Activated CD4-positive, alpha-beta T cell treated with anti-CD3 and anti-CD28 coated beads, Interleukin-2, amount 10 ng/mL, durations not matched to agents 24 days and 14 days (primary cell): ENCODE results near the gene F10. TPM values are rescaled to one million over a fixed set of nuclear protein-coding genes. Genes with fewer than 3 reads are reported as not detected.
"Not testable (repeated sequence)": the region's sequence is repeated elsewhere in the genome, so short reads cannot be mapped to it uniquely, and the experiment has no call there.

Experiments used
- DNase-seq: peaks from one replicate; pipeline ENCODE4 v3.0.0; 2022
- H3K27ac Mint-ChIP-seq: one replicate; pipeline ENCODE4 v1.8.0; 2022; ENCODE audit warnings: mild to moderate bottlenecking, mixed read lengths
- H3K27me3 Mint-ChIP-seq: one replicate; pipeline ENCODE4 v1.8.0; 2022; ENCODE audit warnings: mixed read lengths
- H3K36me3 Mint-ChIP-seq: one replicate; pipeline ENCODE4 v1.8.0; 2022; ENCODE audit warnings: low read depth, mild to moderate bottlenecking, mixed read lengths
- H3K4me1 Mint-ChIP-seq: one replicate; pipeline ENCODE4 v1.8.0; 2021; ENCODE audit warnings: mixed read lengths
- H3K4me3 Mint-ChIP-seq: one replicate; pipeline ENCODE4 v1.8.0; 2022; ENCODE audit warnings: mild to moderate bottlenecking, moderate library complexity, mixed read lengths
- H3K9me3 Mint-ChIP-seq: one replicate; pipeline ENCODE4 v1.8.0; 2021; ENCODE audit warnings: mixed read lengths
- intact Hi-C: fragments of 100-400 bp; cut with micrococcal nuclease; formaldehyde crosslinking; loops from one replicate; pipeline ENCODE4 v1.15.1; 2023
- total RNA-seq: library from RNA; stranded (reverse); gene quantifications from 2 replicates; pipeline ENCODE4 v1.2.3, GENCODE V29; 2022

F10 gene
- total RNA-seq, 1 donor from 2014 or later: not detected

DNA sequence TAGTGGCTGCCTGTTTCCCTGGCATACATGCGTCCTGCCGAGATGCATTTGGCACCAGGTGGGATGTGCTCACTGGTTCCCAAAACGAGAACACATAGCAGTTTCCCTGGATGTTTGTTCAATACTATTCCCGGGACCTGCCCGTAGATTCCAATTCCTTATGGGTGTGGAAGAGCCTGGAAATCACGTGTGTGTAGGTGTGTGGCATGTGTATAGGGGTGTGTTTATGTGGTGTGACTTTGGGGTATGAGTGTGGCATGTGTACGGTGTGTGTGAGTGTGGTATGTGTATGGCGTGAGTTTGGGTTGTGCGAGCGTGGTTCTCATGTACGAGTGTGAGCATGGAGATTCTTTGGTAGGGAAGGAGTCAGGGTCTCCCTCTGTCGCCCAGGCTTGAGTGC lies 19.9 kb upstream of the F10 start:
- DNase-seq: no peak
- Mint-ChIP-seq H3K36me3 (peaks cover 1% of the 10 kb centered on the region), H3K9me3 (no peaks in the 10 kb centered on the region), H3K4me3 (no peak overlapping the region), H3K27ac (no peak overlapping the region), H3K27me3 (peaks cover 1% of the 10 kb centered on the region), H3K4me1 (no peaks in the 10 kb centered on the region)
- intact Hi-C loops: no loop called here

DNA sequence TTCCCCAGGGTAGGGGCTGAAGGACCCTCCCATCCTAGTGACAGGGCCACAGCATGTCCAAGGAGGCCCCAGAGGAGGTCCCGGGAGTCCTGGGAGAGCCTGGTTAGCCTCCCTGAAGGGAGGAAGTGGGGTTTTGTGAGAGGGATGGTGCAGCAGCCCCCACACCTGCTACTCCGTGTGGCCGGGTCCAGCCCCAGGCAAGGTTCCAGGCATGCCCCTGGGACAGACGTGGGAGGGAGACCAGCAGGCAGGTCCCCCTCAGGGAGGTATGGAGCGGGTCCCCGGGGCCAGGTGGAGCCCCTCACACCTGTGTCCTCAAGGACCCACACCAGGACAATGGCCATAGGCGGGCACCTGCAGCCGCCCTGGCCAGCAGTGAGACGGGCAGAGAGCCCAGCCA lies 19.0 kb upstream of the F10 start:
- Mint-ChIP-seq H3K4me3 (no peak overlapping the region), H3K36me3 (peaks cover 1% of the 10 kb centered on the region), H3K9me3 (no peaks in the 10 kb centered on the region), H3K4me1 (no peaks in the 10 kb centered on the region), H3K27ac (no peak overlapping the region), H3K27me3 (peaks cover 1% of the 10 kb centered on the region)
- no peak for DNase-seq
- intact Hi-C loops: no loop called here

DNA sequence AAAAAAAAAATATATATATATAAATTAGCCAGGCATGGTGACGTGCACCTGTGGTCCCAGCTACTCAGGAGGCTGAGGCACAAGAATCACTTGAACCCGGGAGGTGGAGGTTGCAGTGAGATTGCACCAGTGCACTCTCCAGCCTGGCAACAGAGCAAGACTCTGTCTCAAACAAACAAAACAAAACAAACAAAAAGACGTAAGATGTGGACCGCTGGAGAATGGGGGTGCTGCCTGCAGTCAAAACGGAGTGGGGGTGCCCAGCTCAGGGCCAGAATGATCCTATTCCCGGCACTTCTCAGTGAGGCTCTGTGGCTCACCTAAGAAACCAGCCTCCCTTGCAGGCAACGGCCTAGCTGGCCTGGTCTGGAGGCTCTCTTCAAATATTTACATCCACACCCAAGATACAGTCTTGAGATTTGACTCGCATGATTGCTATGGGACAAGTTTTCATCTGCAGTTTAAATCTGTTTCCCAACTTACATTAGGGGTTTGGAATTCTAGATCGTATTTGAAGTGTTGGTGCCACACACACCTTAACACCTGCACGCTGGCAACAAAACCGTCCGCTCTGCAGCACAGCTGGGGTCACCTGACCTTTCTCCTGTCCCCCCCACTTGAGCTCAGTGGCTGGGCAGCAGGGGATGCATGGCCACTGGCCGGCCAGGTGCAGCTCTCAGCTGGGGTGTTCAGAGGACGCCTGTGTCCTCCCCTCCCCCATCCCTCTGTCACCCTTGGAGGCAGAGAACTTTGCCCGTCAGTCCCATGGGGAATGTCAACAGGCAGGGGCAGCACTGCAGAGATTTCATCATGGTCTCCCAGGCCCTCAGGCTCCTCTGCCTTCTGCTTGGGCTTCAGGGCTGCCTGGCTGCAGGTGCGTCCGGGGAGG lies 17.3 kb upstream of the F10 start, which contains the start of gene F7:
F7 (plus strand) TSS at position 760 of the 889 bp plus-strand sequence; CDS start at position 811, 51 bp downstream.
- no peak within 1 kb of the TSS for H3K27ac Mint-ChIP-seq
- peaks cover 4% of the 10 kb centered on the region for H3K36me3 Mint-ChIP-seq
- no peaks in the 10 kb centered on the region for H3K9me3 Mint-ChIP-seq
- peaks cover 5% of the 10 kb centered on the region for H3K27me3 Mint-ChIP-seq
- DNase-seq: no peak
- intact Hi-C loops: no loop called here
- no peak within 1 kb of the TSS for H3K4me3 Mint-ChIP-seq
- no peaks in the 10 kb centered on the region for H3K4me1 Mint-ChIP-seq

DNA sequence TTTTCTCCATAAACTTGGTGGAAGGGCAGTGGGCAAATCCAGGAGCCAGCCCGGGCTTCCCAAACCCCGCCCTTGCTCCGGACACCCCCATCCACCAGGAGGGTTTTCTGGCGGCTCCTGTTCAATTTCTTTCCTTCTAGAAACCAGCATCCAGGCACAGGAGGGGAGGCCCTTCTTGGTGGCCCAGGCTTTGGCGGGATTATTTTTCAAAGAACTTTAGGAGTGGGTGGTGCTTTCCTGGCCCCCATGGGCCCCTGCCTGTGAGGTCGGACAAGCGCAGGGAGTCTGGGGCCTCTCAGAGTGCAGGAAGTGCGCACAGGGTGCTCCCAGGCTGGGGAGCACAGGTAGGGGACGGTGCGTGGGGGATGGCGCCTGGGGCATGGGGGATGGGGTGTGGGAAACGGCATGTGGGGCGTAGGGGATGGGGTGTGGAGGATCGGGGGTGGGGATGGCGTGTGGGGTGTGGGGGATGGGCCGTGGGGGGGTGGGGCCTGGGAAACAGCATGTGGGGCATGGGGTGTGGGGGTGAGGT lies 16.6 kb upstream of the F10 start:
- Mint-ChIP-seq H3K27me3 (peaks cover 7% of the 10 kb centered on the region), H3K27ac (no peak overlapping the region), H3K4me3 (no peak overlapping the region), H3K9me3 (no peaks in the 10 kb centered on the region), H3K4me1 (no peaks in the 10 kb centered on the region), H3K36me3 (peaks cover 4% of the 10 kb centered on the region)
- DNase-seq: no peak
- intact Hi-C loops: no loop called here

- Mint-ChIP-seq H3K9me3 (no peaks in the 10 kb centered on the region), H3K27me3 (peaks cover 6% of the 10 kb centered on the region), H3K27ac (peak overlapping the region; percentile 41), H3K4me3 (no peak overlapping the region), H3K36me3 (peaks cover 4% of the 10 kb centered on the region), H3K4me1 (no peaks in the 10 kb centered on the region)
- no peak for DNase-seq
- intact Hi-C loops: no loop called here
These were observed 15.8 kb upstream of the F10 start for GRCh38 chr13:113106711-113107351.

DNA sequence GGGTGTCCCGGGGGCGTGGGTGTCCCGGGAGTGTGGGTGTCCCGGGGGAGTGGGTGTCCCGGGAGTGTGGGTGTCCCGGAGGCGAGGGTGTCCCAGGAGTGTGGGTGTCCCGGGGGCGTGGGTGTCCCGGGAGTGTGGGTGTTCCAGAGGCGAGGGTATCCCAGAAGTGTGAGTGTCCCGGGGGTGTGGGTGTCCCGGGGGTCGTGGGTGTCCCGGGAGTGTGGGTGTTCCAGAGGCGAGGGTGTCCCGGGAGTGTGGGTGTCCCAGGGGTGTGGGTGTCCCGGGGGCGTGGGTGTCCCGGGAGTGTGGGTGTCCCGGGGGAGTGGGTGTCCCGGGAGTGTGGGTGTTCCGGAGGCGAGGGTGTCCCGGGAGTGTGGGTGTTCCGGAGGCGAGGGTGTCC lies 14.1 kb upstream of the F10 start:
- H3K27me3 Mint-ChIP-seq, H3K4me1 Mint-ChIP-seq, H3K27ac Mint-ChIP-seq, H3K9me3 Mint-ChIP-seq, intact Hi-C loops, DNase-seq, H3K4me3 Mint-ChIP-seq, H3K36me3 Mint-ChIP-seq: not testable (repeated sequence)

DNA sequence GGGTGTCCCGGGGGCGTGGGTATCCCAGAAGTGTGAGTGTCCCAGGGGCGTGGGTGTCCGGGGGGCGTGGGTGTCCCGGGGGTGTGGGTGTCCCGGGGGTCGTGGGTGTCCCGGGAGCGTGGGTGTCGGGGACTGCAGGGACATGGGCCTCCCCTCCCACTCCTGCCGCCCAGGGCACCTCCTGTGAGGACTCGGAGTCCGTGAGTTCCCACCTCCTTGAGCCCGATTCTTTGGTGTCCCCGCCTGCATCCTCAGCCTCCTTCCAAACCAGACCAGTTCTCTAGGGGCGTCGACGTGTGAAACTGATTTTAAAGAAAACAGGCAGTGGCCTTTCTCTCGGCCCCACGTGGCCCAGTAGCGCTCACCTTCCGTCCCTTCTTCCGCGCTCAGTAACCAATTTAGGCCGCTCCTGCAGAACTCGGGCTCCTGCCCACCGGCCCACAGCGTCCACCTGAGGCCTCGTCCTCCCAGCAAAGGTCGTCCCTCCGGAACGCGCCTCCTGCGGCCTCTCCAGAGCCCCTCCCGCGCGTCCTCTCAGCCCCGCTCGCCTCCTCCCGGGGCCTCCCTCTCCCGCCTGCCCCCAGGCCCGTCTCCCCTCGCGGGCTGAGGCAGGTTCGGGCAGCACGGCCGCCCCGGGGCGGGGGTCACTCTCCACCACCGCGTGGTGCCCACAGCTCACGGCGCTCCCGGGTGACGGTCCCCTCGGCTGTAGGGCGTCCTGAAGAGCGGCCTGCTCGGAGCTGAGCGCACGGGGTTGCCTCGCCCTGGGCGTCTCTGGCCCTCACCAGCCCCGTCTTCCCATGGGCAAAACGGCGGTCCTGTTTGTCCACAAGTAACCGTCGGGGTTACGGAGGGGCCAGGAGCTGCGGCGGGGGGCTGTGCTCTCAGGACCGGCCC lies 13.2 kb upstream of the F10 start:
- peak overlapping the region; percentile 41 for H3K27ac Mint-ChIP-seq
- H3K27me3 Mint-ChIP-seq: peaks cover 8% of the 10 kb centered on the region
- H3K36me3 Mint-ChIP-seq: peaks cover 4% of the 10 kb centered on the region
- intact Hi-C loops: no loop called here
- no peaks in the 10 kb centered on the region for H3K4me1 Mint-ChIP-seq
- H3K4me3 Mint-ChIP-seq: peak overlapping the region; percentile 44
- DNase-seq: no peak
- H3K9me3 Mint-ChIP-seq: no peaks in the 10 kb centered on the region

DNA sequence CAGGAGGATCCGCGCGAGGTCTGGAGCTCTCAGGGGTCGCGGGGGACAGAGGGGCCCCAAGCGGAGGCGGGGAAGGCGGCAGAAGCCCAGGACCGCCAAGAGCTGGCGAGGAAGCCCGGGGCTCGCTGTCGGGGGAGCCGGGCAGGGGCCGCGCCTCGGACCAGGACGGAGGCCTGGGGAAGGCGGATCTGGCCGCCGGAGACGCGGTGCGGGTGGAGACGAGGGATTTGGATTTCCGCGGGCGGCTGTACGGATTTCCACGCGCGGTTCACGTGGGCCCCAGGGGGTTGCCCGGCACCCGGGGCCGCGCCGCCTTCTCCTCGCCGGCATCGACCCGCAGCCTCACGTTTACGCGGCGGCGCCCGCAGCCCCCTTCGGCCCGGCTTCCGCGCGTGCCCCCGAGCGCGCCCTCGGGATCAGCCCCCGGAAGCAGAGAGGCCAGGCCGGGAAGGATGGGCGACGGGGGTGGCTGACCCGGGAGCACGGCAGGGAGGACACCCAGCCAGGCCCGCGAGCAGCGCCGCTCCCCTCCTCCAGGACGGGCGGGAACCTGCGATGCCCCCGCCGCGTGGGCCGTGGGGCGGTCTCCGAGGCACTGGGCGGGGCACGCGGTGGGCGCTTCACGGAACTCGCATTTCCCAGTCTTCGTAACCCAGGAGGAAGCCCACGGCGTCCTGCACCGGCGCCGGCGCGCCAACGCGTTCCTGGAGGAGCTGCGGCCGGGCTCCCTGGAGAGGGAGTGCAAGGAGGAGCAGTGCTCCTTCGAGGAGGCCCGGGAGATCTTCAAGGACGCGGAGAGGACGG lies 12.3 kb upstream of the F10 start:
- intact Hi-C loops: no loop called here
- Mint-ChIP-seq H3K4me1 (no peaks in the 10 kb centered on the region), H3K4me3 (no peak overlapping the region), H3K27ac (no peak overlapping the region), H3K27me3 (peaks cover 8% of the 10 kb centered on the region), H3K9me3 (no peaks in the 10 kb centered on the region), H3K36me3 (peaks cover 4% of the 10 kb centered on the region)
- no peak for DNase-seq

- Mint-ChIP-seq H3K27ac (no peak overlapping the region), H3K27me3 (peaks cover 8% of the 10 kb centered on the region), H3K9me3 (no peaks in the 10 kb centered on the region), H3K4me1 (no peaks in the 10 kb centered on the region), H3K36me3 (peaks cover 4% of the 10 kb centered on the region), H3K4me3 (no peak overlapping the region)
- intact Hi-C loops: no loop called here
- no peak for DNase-seq
These were observed 11.7 kb upstream of the F10 start for GRCh38 chr13:113110852-113111315.

- DNase-seq, H3K27ac Mint-ChIP-seq, intact Hi-C loops: not testable (repeated sequence)
These were observed 10.8 kb upstream of the F10 start for GRCh38 chr13:113111821-113112220.

GRCh38 chr13:113112475-113112874 lies 10.1 kb upstream of the F10 start:
- H3K27me3 Mint-ChIP-seq, H3K4me1 Mint-ChIP-seq, H3K27ac Mint-ChIP-seq, H3K36me3 Mint-ChIP-seq, H3K9me3 Mint-ChIP-seq, DNase-seq, intact Hi-C loops, H3K4me3 Mint-ChIP-seq: not testable (repeated sequence)

More at GRCh38 chr13:113111821-113112220, 10.8 kb upstream of the F10 start:
- H3K9me3 Mint-ChIP-seq, H3K4me3 Mint-ChIP-seq, H3K36me3 Mint-ChIP-seq, H3K4me1 Mint-ChIP-seq, H3K27me3 Mint-ChIP-seq: not testable (repeated sequence)

DNA sequence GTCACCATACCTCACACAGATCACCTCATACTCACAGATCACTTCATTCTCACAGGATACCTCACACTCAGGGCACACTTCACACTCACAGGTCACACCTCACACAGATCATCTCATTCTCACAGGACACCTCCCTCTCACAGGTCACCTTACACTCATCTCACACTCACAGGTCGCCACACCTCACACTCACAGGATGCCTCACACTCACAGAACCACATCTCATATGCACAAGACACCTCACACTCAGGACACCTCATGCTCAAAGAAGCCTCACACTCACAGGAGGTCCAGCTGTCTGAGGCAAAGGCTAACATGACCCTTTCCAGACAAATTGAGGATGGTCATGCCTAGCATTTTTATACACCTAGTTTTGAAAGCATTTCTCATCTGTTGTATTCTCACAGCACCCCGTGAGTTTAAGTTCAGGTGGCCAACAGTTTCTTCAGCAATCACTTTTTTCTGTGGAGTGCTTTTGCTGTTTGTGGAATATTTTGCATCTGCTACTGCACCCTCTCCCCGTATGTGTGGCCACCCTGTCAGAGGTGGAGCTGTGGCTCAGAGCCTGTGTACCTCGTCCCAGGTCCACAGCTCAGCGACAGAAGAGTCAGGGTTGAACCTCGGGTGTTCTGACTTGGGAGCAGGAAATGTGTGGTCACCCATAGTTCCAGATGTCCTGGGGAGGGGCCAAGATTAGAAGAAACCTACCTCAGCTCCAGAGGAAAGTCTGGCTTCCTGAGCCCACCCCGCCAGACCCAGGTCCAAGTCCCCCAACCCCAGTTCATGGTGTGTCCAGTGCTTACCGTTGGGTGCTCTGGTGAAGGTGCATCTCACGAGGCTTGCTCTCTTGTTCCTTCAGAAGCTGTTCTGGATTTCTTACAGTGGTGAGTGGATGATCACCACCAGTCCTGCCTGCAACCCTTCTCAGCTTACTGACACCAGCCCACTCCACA lies 9.4 kb upstream of the F10 start:
- Mint-ChIP-seq H3K9me3 (no peaks in the 10 kb centered on the region), H3K4me1 (no peaks in the 10 kb centered on the region), H3K27ac (no peak overlapping the region), H3K36me3 (peaks cover 3% of the 10 kb centered on the region), H3K4me3 (no peak overlapping the region), H3K27me3 (peaks cover 8% of the 10 kb centered on the region)
- DNase-seq: no peak
- intact Hi-C loops: no loop called here
